ENCODE results near the gene LDAH. TPM values are rescaled to one million over a fixed set of nuclear protein-coding genes. Genes with fewer than 3 reads are reported as not detected.
A peak's percentile ranks its signal among the peaks of the same experiment; 100 is the strongest.
"Not testable (repeated sequence)": the region's sequence is repeated elsewhere in the genome, so short reads cannot be mapped to it uniquely, and the experiment has no call there.

The LDAH gene
- polyA plus RNA-seq, 1 experiment, result 10.0 TPM

DNA sequence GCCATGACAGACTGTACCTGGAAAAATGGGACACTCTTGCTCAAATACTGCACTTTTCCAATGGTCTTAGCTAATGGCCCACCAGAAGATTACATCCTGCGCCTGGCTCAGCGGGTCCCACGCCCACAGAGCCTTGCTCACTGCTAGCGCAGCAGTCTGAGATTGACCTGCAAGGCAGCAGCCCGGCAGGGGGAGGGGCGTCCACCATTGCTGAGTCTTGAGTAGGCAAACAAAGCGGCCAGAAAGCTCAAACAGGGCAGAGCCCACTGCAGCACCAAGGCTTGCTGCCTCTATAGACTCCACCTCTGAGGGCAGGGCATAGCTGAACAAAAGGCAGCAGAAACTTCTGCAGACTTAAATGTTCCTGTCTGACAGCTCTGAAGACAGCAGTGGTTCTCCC lies 111.3 kb downstream of the LDAH start:
- H3K27me3 ChIP-seq (ENCODE audit: control insufficient read depth, insufficient read depth, low read length); H3K4me3 ChIP-seq (ENCODE audit: low read depth, low read length); POLR2A ChIA-PET; H3K36me3 ChIP-seq (ENCODE audit: control insufficient read depth, insufficient read depth, low read length); DNase-seq (ENCODE audit: low read depth); CTCF ChIA-PET: not testable (repeated sequence)

DNA sequence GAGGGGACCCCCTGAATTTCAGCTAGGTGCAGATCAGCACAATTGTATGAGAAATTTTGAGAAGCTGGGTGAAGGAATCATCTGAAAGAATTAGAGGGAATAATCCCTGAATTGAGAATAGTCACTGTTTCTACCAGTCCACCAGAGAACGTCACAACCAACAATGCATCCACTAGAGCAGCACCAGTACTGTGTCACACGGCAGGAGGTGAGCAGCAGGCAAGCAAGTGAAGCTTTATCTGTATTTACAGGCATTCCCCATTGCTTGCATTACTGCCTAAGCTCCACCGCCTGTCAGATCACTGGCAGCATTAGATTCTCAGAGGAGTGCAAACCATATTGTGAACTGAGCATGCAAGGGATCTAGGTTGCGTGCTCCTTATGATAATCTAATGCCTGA lies 115.3 kb downstream of the LDAH start:
- H3K27me3 ChIP-seq (ENCODE audit: control insufficient read depth, insufficient read depth, low read length), result no peaks in the 10 kb centered on the region
- no peak overlapping the region for H3K4me3 ChIP-seq (ENCODE audit: low read depth, low read length)
- no peak for DNase-seq (ENCODE audit: low read depth)
- TF ChIP-seq, protein P1, sequence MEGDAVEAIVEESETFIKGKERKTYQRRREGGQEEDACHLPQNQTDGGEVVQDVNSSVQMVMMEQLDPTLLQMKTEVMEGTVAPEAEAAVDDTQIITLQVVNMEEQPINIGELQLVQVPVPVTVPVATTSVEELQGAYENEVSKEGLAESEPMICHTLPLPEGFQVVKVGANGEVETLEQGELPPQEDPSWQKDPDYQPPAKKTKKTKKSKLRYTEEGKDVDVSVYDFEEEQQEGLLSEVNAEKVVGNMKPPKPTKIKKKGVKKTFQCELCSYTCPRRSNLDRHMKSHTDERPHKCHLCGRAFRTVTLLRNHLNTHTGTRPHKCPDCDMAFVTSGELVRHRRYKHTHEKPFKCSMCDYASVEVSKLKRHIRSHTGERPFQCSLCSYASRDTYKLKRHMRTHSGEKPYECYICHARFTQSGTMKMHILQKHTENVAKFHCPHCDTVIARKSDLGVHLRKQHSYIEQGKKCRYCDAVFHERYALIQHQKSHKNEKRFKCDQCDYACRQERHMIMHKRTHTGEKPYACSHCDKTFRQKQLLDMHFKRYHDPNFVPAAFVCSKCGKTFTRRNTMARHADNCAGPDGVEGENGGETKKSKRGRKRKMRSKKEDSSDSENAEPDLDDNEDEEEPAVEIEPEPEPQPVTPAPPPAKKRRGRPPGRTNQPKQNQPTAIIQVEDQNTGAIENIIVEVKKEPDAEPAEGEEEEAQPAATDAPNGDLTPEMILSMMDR (IDR thresholded peaks at IDR 0.05; ENCODE audit: insufficient read depth, low read depth, low read length), result no peak
- H3K36me3 ChIP-seq (ENCODE audit: control insufficient read depth, insufficient read depth, low read length), result no peaks in the 10 kb centered on the region
- CTCF ChIA-PET, result interaction anchor here (0.9 to 1.3 kb wide), 3 partner anchors 17 to 115 kb away, joined by 3 to 4 read pairs (median 3); no protein-coding TSS in a partner anchor
- POLR2A ChIA-PET, result no interaction called here

DNA sequence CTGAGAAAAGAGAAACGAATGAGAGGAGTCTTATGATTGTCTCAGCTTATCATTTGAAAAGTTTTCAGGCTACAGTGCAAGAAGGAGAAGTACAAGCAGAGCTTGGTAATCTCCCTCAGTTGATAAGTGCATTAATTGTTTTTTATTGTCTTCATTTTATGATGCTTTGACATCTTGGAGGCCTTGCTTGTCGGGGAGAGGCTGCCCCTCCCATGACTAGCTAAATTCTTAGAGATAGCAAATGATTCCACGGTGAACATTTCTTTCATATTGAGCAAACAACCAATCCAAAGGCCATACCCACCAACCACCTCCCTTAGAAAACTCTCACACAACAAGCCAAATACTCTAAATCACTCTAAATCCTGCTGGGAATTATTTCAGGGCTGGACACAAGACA lies 116.1 kb downstream of the LDAH start:
- DNase-seq (ENCODE audit: low read depth), result no peak
- TF ChIP-seq, protein P1 (IDR thresholded peaks at IDR 0.05; ENCODE audit: insufficient read depth, low read depth, low read length), result no peak
- POLR2A ChIA-PET, result no interaction called here

DNA sequence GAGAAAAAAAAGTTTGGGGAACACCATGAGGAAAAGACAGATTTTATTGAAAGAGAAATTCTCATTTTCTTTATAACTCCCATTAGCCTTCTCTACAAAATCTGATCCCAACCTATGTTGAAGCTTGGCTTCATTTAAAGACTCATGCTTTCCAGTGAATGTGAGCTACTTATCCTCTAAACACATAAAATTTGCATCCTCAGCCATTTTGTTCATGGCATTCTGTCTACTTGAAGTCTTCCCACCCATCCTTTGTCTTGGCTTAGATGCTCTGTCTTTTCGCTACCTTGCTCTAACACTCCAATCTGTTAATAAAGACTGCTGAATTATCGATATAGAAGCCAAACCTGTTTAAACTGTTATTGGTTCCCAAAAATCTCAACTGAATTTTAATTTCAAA lies 116.7 kb downstream of the LDAH start:
- H3K36me3 ChIP-seq (ENCODE audit: control insufficient read depth, insufficient read depth, low read length), result no peaks in the 10 kb centered on the region
- DNase-seq (ENCODE audit: low read depth), result no peak
- TF ChIP-seq, protein P1 (IDR thresholded peaks at IDR 0.05; ENCODE audit: insufficient read depth, low read depth, low read length), result no peak
- ChIA-PET CTCF (interaction anchor here (1.3 to 1.6 kb wide), 2 partner anchors 15 to 55 kb away, joined by 3 read pairs; partner anchors contain the start of gene HS1BP3), POLR2A (no interaction called here)
- H3K4me3 ChIP-seq (ENCODE audit: low read depth, low read length), result no peak overlapping the region
- no peaks in the 10 kb centered on the region for H3K27me3 ChIP-seq (ENCODE audit: control insufficient read depth, insufficient read depth, low read length)

More for the DNA sequence above, 116.1 kb downstream of the LDAH start:
- Histone ChIP-seq H3K36me3 (ENCODE audit: control insufficient read depth, insufficient read depth, low read length) (no peaks in the 10 kb centered on the region), H3K27me3 (ENCODE audit: control insufficient read depth, insufficient read depth, low read length) (no peaks in the 10 kb centered on the region), H3K4me3 (ENCODE audit: low read depth, low read length) (no peak overlapping the region)
- CTCF ChIA-PET, result interaction anchor here (1.2 to 1.6 kb wide), 3 partner anchors 16 to 72 kb away, joined by 3 read pairs; partner anchors contain the start of gene HS1BP3

DNA sequence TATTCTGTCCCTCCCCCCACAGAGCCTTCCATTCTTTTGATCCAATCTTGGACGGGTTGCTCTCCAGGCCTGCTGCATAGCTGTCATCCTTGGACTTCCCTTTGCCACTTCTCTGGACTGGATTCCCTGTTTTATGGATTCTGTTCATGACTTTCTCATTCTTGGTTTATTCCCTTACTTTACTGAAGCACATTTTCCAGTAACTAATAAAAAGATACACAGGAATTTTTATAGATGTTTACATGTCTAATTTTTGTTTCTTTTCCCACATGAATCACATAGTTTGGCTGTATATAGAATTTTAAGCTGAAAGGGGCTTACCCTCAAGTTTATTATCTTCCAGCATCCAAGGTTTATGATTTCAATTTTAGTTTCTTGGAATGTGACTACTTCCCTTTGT lies 118.0 kb downstream of the LDAH start:
- H3K36me3 ChIP-seq (ENCODE audit: control insufficient read depth, insufficient read depth, low read length), result no peaks in the 10 kb centered on the region
- H3K27me3 ChIP-seq (ENCODE audit: control insufficient read depth, insufficient read depth, low read length), result no peaks in the 10 kb centered on the region
- TF ChIP-seq, protein P1 (IDR thresholded peaks at IDR 0.05; ENCODE audit: insufficient read depth, low read depth, low read length), result no peak
- ChIA-PET CTCF (no interaction called here), POLR2A (no interaction called here)
- DNase-seq (ENCODE audit: low read depth), result peak; percentile 86
- no peak overlapping the region for H3K4me3 ChIP-seq (ENCODE audit: low read depth, low read length)

DNA sequence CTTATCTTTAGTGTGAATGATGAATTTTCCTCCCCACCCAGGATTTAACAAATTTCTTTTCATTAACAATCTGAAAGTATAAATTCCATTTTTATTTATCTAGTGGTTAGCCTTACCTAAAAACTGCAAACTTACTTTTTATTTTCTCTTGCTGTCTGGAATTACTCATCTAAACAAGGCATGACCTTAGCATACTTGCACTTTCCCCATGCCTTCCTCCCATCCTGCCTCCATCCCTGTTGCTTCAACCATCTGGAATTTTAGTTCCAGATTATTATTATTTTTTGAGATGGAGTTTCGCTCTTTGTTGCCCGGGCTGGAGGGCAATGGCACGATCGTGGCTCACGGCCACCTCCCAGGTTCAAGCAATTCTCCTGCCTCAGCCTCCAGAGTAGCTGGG lies 120.3 kb downstream of the LDAH start:
- DNase-seq (ENCODE audit: low read depth), result no peak
- ChIA-PET CTCF (no interaction called here), POLR2A (no interaction called here)
- TF ChIP-seq, protein P1 (IDR thresholded peaks at IDR 0.05; ENCODE audit: insufficient read depth, low read depth, low read length), result no peak
- Histone ChIP-seq H3K4me3 (ENCODE audit: low read depth, low read length) (no peak overlapping the region), H3K27me3 (ENCODE audit: control insufficient read depth, insufficient read depth, low read length) (no peaks in the 10 kb centered on the region), H3K36me3 (ENCODE audit: control insufficient read depth, insufficient read depth, low read length) (no peaks in the 10 kb centered on the region)
